NT2/D1 (cell line): ENCODE results near the gene SERINC5.
"Not testable (repeated sequence)": the region's sequence is repeated elsewhere in the genome, so short reads cannot be mapped to it uniquely, and the experiment has no call there.

ENCODE experiments used
- DNase-seq: peaks from one replicate; pipeline ENCODE4 v3.0.0-alpha.2; 2011; ENCODE audit warnings: low read depth, low spot score
- H3K27me3 ChIP-seq: 2 replicates; pipeline ENCODE4 v1.6.0; 2011; ENCODE audit warnings: mild to moderate bottlenecking; ENCODE audit not compliant: insufficient read length, insufficient read depth
- H3K36me3 ChIP-seq: 2 replicates; pipeline ENCODE4 v1.6.1; 2011; ENCODE audit warnings: mild to moderate bottlenecking, low read length, mixed read lengths; ENCODE audit not compliant: insufficient read depth, insufficient read length
- H3K4me1 ChIP-seq: 2 replicates; pipeline ENCODE4 v1.5.1; 2011; ENCODE audit not compliant: insufficient read depth, insufficient read length
- H3K4me3 ChIP-seq: 2 replicates; pipeline ENCODE4 v1.5.1; 2011; ENCODE audit warnings: low read depth; ENCODE audit not compliant: insufficient read length
- H3K9ac ChIP-seq: 2 replicates; pipeline ENCODE4 v1.6.0; 2011; ENCODE audit warnings: low read depth; ENCODE audit not compliant: insufficient read length
- H3K9me3 ChIP-seq: 2 replicates; pipeline ENCODE4 v1.5.1; 2011; ENCODE audit warnings: mild to moderate bottlenecking, low read length; ENCODE audit not compliant: insufficient read depth
- SUZ12 ChIP-seq: IDR thresholded peaks from 2 replicates; pipeline ENCODE4 v1.6.1; 2011; ENCODE audit not compliant: insufficient read length, insufficient read depth; ENCODE audit errors: extremely low read depth
- YY1 ChIP-seq: IDR thresholded peaks from 2 replicates; pipeline ENCODE4 v1.6.1; 2011; ENCODE audit not compliant: insufficient read length, insufficient read depth
- ZNF274 ChIP-seq: IDR thresholded peaks from 2 replicates; pipeline ENCODE4 v1.6.1; 2011; ENCODE audit warnings: mild to moderate bottlenecking, low read depth, low read length

Gene SERINC5

GRCh38 chr5:80097451-80097850 is 158.4 kb downstream of the SERINC5 start:
- Histone ChIP-seq H3K4me3 (no peak overlapping the region), H3K9me3 (no peaks in the 10 kb centered on the region), H3K9ac (no peak overlapping the region), H3K27me3 (no peaks in the 10 kb centered on the region), H3K36me3 (no peaks in the 10 kb centered on the region), H3K4me1 (peaks cover 2% of the 10 kb centered on the region)
- no peak for TF ChIP-seq ZNF274
- no peak for TF ChIP-seq YY1
- no peak for TF ChIP-seq SUZ12
- DNase-seq, result no peak

- no peak for DNase-seq
- H3K4me1 ChIP-seq, result peaks cover 2% of the 10 kb centered on the region
- no peaks in the 10 kb centered on the region for H3K27me3 ChIP-seq
- no peak overlapping the region for H3K9ac ChIP-seq
- H3K36me3 ChIP-seq, result no peaks in the 10 kb centered on the region
- H3K9me3 ChIP-seq, result no peaks in the 10 kb centered on the region
- TF ChIP-seq YY1, result no peak
- TF ChIP-seq ZNF274, result no peak
- no peak for TF ChIP-seq SUZ12
- H3K4me3 ChIP-seq, result no peak overlapping the region
These were observed 161.6 kb downstream of the SERINC5 start for GRCh38 chr5:80094236-80094738.

GRCh38 chr5:80093796-80094195 is 162.1 kb downstream of the SERINC5 start:
- no peak overlapping the region for H3K9ac ChIP-seq

GRCh38 chr5:80092486-80093107 is 163.3 kb downstream of the SERINC5 start:
- Histone ChIP-seq H3K9me3 (no peaks in the 10 kb centered on the region), H3K4me1 (peaks cover 2% of the 10 kb centered on the region), H3K36me3 (no peaks in the 10 kb centered on the region), H3K4me3 (no peak overlapping the region), H3K27me3 (no peaks in the 10 kb centered on the region), H3K9ac (no peak overlapping the region)
- TF ChIP-seq SUZ12, result no peak
- no peak for DNase-seq

More at GRCh38 chr5:80093796-80094195, 162.1 kb downstream of the SERINC5 start:
- no peak for TF ChIP-seq ZNF274
- TF ChIP-seq YY1, result no peak
- no peak for TF ChIP-seq SUZ12
- H3K27me3 ChIP-seq, result no peaks in the 10 kb centered on the region
- H3K4me1 ChIP-seq, result peaks cover 2% of the 10 kb centered on the region
- no peak for DNase-seq
- H3K4me3 ChIP-seq, result no peak overlapping the region
- H3K9me3 ChIP-seq, result no peaks in the 10 kb centered on the region
- H3K36me3 ChIP-seq, result no peaks in the 10 kb centered on the region

- not testable (repeated sequence) for DNase-seq, H3K4me1 ChIP-seq, H3K9me3 ChIP-seq, H3K4me3 ChIP-seq, H3K36me3 ChIP-seq, H3K27me3 ChIP-seq, H3K9ac ChIP-seq
These were observed 164.1 kb downstream of the SERINC5 start for GRCh38 chr5:80091792-80092192.

GRCh38 chr5:80090884-80091166 is 165.0 kb downstream of the SERINC5 start:
- Histone ChIP-seq H3K9me3 (no peaks in the 10 kb centered on the region), H3K9ac (no peak overlapping the region), H3K27me3 (no peaks in the 10 kb centered on the region), H3K36me3 (no peaks in the 10 kb centered on the region), H3K4me3 (no peak overlapping the region), H3K4me1 (no peaks in the 10 kb centered on the region)
- TF ChIP-seq ZNF274 (no peak), YY1 (no peak), SUZ12 (no peak)
- no peak for DNase-seq

- H3K27me3 ChIP-seq, result no peaks in the 10 kb centered on the region
- no peak overlapping the region for H3K4me3 ChIP-seq
- DNase-seq, result no peak
- TF ChIP-seq ZNF274, result no peak
- TF ChIP-seq YY1, result no peak
- no peak for TF ChIP-seq SUZ12
- H3K4me1 ChIP-seq, result no peaks in the 10 kb centered on the region
- H3K36me3 ChIP-seq, result no peaks in the 10 kb centered on the region
- H3K9ac ChIP-seq, result no peak overlapping the region
- H3K9me3 ChIP-seq, result no peaks in the 10 kb centered on the region
These were observed 172.6 kb downstream of the SERINC5 start for GRCh38 chr5:80083101-80083890.

- Histone ChIP-seq H3K9me3 (no peaks in the 10 kb centered on the region), H3K36me3 (no peaks in the 10 kb centered on the region), H3K9ac (no peak overlapping the region), H3K27me3 (no peaks in the 10 kb centered on the region), H3K4me1 (no peaks in the 10 kb centered on the region), H3K4me3 (no peak overlapping the region)
- peak; percentile 57 for DNase-seq
- no peak for TF ChIP-seq ZNF274
- TF ChIP-seq YY1, result peak; percentile 58
These were observed 173.1 kb downstream of the SERINC5 start for GRCh38 chr5:80082731-80083100.
